ENCODE data around the gene GNB1L. TPM values are rescaled to one million over a fixed set of nuclear protein-coding genes. Genes with fewer than 3 reads are reported as not detected.

The GNB1L gene
- total RNA-seq, 1 donor = 5.2 TPM

DNA sequence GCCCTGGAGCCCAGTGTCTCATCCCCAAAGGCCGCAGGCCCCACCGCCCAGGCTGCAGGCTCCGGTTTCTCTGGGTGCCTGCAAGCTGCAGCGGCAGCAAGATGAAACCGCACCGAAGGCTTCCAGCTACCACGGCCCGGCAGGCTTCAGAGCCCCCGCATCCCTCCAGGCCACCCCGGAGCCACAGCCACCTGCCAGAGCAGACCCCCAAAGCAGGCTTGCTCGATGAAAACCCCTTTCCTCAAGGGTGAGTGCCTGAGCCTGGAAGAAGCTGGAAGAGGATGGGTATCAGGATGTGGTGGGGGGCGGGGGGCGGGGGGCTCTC, 24.5 kb upstream of the GNB1L start:
- no peak for DNase-seq (ENCODE audit: low read depth)
- no peak for TF ChIP-seq CTCF (IDR thresholded peaks at IDR 0.05; ENCODE audit: insufficient read depth, low read length)
- H3K4me3 ChIP-seq (ENCODE audit: low read depth, low read length) = no peak overlapping the region

DNA sequence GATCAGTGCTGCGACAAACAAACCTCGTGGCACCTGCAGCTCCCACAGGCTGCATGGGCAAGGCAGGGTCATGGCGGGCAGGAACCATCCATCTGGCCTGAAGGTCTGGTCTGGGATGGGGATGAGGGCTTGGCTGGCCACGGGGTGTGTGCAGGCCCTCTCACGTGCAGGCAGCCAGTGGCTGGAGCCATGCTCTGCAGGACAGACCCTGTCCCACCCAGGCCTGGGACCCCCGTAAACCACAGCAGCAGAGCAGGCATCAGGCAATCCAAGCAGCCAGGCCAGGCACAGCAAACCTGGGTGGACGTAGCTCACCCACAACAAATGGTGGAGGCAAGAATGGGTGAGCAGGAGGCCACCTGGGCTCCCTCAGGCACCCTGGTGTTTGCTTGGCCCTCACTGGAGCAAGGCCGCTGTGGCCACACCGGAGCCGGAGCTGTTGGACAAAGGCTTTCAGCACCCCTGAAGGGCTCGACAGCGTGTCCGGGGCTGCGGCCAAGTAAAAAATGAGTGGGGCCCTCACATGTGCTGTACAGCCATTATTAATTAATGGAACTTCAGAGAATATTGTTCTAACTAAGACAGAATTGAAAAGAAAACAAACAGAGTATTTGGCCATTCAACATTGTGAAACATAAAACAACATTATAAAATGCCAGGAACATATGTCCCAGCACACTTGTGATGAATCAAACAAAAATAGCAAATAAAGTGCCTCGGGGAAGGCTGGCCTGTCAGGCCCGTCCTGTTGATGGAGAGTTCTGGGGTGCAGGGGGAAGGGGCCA, 24.0 kb upstream of the GNB1L start:
- TF ChIP-seq CTCF (IDR thresholded peaks at IDR 0.05; ENCODE audit: insufficient read depth, low read length) = no peak
- no peak overlapping the region for H3K4me3 ChIP-seq (ENCODE audit: low read depth, low read length)
- DNase-seq (ENCODE audit: low read depth) = no peak

DNA sequence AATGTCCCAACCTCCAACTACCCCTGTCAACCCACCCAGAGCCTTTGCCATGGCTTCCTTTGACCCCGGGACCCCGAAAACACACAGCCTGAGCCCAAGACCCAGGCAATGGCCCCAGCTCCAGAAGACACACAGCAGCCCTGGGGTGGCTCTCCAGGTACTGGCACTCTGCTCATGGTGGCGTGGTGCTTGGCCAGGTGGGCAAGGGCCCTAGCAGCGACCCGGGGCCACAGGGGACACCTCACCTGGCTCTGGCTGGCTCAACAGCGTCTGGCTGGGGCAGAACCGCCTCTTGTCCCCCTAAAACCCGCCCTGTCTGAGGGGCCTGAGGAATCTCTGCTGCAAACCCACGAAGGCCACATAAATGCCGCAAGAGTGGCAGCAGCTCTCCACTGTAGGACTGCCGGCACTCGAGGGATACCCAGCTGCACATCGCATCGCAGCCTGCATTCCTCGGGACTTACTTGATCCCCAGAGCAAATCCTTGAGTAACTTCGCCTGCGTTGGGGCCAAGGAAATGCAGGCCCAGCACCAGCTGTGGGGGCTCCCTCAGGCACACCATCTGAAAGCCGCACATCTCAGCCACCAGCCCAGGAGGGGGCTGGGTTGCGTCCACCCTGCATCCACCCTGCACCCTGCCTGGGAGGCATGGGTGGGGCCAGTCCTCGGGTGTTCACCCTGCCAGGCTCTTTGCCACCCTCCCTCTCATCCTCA, 23.1 kb upstream of the GNB1L start:
- no peak for TF ChIP-seq CTCF (IDR thresholded peaks at IDR 0.05; ENCODE audit: insufficient read depth, low read length)
- H3K4me3 ChIP-seq (ENCODE audit: low read depth, low read length) = no peak overlapping the region
- DNase-seq (ENCODE audit: low read depth) = peak; percentile 10

GRCh38 chr22:19876941-19877625, 22.4 kb upstream of the GNB1L start:
- H3K4me3 ChIP-seq (ENCODE audit: low read depth, low read length) = no peak overlapping the region
- DNase-seq (ENCODE audit: low read depth) = no peak
- TF ChIP-seq CTCF (IDR thresholded peaks at IDR 0.05; ENCODE audit: insufficient read depth, low read length) = no peak

DNA sequence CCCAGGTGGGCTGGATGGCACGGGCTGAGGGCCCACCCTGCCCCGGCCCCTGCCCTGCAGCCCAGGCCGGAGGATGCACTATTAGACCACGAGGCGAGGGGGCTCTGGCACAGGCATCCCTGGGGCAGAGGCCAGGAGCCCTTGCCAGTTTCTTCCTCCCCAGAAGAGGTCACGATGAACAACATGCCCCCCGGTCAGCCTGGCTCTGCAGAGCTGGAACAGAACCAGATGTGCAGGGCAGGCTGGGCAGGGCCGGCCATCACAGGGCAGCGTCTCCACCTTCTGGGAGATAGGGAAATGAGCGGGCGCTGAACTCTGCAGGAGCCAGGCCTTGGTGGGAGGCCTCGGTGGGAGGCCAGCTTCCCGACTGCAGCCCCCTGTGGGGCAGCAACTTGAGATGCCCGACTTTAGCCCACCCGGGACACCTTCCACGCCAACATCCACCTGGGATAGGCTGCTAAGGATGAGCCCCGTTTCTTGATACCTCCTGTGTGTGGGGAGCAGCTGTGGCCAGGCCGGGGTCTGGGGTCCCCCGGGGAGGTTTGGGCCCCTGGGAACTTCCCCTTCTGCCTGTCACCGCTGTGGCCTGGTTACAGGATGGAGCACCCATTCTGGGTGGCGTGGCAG, 21.8 kb upstream of the GNB1L start:
- TF ChIP-seq CTCF (IDR thresholded peaks at IDR 0.05; ENCODE audit: insufficient read depth, low read length) = no peak
- peak; percentile 31 for DNase-seq (ENCODE audit: low read depth)
- no peak overlapping the region for H3K4me3 ChIP-seq (ENCODE audit: low read depth, low read length)

DNA sequence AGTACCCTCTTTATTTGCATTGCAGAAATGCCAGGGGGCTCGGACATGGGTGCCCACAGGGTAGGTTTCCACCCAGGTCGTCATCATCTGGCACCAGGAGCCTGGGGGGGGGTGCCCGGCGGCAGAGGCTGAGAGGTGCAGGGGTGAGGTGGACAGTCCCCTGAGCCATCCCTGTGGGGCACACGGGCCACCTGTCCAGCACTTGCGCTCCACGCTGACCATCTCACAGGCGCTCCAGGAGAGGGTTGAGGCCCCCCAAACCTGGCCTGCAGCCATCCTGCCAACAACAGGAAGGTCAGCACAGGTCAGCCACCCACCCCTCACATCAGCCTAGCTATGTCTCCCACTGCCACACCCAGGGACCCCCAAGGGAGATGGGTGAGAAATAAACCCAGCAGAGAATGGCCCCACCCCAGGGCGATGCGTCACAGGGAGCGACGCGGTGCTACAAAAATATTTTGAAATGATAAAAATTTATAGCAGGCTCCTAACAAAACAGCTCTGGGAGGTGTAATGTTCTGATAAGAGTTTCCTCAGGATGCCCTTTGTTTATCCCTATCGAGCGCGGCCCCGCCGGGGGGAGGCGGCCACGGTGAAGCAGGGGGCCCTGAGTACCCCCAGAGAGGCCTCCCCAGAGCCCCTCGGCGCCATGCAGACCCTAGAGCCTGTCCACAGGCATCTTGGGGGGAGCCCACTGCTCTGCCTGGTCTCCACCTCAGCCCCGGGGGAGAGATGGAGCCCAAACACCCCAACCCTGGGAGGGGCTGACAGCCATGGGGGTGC, 21.0 kb upstream of the GNB1L start:
- TF ChIP-seq CTCF (IDR thresholded peaks at IDR 0.05; ENCODE audit: insufficient read depth, low read length) = no peak
- H3K4me3 ChIP-seq (ENCODE audit: low read depth, low read length) = no peak overlapping the region
- DNase-seq (ENCODE audit: low read depth) = peak; percentile 65
